Measurements from ENCODE around the gene CSF1.

CSF1 gene

DNA sequence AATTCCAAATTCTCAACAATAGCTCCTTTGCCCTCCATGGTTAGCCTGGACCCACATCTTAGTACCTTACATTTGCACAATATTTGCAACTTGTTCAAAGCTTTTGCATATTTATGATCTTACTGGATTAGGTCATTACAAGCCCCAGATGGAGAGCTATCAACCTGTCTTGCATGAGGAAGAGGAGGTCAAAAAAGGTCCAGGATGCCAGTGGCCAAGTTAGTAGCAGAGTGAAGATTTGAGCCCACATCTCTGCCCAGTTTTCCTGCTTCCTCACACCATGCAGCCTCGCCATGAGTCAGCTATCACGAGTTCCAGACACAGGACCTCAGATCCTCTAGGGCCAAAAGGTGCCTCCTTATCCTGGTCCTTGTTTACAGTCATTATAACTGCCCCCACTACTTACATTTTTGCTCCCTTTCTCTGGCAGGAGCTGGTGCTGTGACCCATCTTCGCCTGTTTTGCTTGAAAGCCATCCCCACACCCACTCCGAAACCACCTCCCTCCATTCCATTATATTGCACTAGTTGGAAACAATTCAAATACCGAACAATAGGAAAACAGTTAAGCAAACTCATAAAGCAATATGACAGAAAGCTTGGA lies 68.9 kb downstream of the CSF1 start:
- DNase-seq (ENCODE audit: low read depth): peak; percentile 77
